SU-DHL-6 (cell line): ENCODE measurements around the gene MYL6.

Experiments used
- EZH2phosphoT487 ChIP-seq: fragments of 200-600 bp; sonication (generic), shearing (Covaris generic); conservative IDR thresholded peaks from 2 replicates; pipeline ENCODE4 v1.6.1; 2018; ENCODE audit warnings: mild to moderate bottlenecking, antibody characterized with exemption, low read length, moderate library complexity, mixed read lengths
- TF ChIP-seq, protein P1 (sequence below): fragments of 200-600 bp; sonication (generic); IDR thresholded peaks from one replicate; pipeline ENCODE4 v1.5.1; 2017; ENCODE audit warnings: antibody characterized with exemption, mild to moderate bottlenecking, low read length, moderate library complexity; ENCODE audit not compliant: insufficient read depth, poor library complexity, severe bottlenecking

DNA sequence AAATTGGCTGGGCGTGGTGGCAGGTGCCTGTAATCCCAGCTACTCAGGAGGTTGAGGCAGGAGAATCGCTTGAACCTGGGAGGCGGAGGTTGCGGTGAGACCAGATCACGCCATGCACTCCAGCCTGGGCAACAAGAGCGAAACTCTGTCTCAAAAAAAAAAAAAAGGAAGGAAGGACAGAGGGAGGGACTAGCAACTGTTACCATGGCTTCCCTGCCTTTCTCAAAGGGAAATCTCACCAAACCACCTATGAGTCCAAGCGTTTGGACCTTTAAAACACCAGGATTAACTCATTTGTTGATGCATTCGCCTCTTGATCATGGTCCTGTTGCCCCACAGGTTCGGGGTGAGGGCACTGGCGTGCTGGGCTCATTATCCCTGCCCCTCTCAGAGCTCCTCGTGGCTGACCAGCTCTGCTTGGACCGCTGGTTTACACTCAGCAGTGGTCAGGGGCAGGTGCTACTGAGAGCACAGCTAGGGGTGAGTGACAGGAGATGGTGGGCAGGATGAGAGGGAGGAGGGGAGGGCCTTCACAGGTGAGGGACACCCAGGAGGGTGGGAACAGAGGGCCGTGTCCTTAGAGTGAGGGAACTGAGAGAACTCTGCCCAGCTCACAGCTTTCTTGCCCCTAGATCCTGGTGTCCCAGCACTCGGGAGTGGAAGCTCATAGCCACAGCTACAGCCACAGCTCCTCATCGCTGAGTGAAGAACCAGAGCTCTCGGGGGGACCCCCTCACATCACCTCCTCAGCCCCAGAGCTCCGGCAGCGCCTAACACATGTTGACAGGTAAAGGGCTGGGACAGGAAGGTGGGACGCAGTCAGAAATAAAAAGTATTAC, 16.0 kb upstream of the MYL6 start:
- TF ChIP-seq, protein P1, sequence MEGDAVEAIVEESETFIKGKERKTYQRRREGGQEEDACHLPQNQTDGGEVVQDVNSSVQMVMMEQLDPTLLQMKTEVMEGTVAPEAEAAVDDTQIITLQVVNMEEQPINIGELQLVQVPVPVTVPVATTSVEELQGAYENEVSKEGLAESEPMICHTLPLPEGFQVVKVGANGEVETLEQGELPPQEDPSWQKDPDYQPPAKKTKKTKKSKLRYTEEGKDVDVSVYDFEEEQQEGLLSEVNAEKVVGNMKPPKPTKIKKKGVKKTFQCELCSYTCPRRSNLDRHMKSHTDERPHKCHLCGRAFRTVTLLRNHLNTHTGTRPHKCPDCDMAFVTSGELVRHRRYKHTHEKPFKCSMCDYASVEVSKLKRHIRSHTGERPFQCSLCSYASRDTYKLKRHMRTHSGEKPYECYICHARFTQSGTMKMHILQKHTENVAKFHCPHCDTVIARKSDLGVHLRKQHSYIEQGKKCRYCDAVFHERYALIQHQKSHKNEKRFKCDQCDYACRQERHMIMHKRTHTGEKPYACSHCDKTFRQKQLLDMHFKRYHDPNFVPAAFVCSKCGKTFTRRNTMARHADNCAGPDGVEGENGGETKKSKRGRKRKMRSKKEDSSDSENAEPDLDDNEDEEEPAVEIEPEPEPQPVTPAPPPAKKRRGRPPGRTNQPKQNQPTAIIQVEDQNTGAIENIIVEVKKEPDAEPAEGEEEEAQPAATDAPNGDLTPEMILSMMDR: no peak
- TF ChIP-seq EZH2phosphoT487: no peak
